HCT116 (cell line): Measurements from ENCODE around the gene CDH16. TPM values are rescaled to one million over a fixed set of nuclear protein-coding genes. Genes with fewer than 3 reads are reported as not detected.
A peak's percentile ranks its signal among the peaks of the same experiment; 100 is the strongest.

Experiments
- ATAC-seq: fragments of 200-7000 bp; cut with Tn5 transposase; 2 replicates; pipeline ENCODE4 v1.9.1; 2020; ENCODE audit warnings: mild to moderate bottlenecking, moderate library complexity
- BruUV-seq: library from RNA; stranded (reverse); fragments of 400-500 nt; replicated peaks from 2 replicates; lab custom pipeline; 2021; lab: Mats Ljungman, UMichigan
- CTCF ChIA-PET: fragments of 300-600 bp; sonication (Branson Sonifier 250); formaldehyde crosslinking; loops from one replicate; lab custom pipeline; 2021; ENCODE audit warnings: antibody characterized with exemption; lab: Charles Lee
- POLR2A ChIA-PET: fragments of 300-600, 350-600 bp; sonication (Branson Sonifier 250); formaldehyde crosslinking; loops from one replicate; lab custom pipeline; 2021; ENCODE audit warnings: antibody characterized with exemption; lab: Charles Lee
- RAD21 ChIA-PET, 2 experiments: fragments of 300-600 bp; sonication (Branson Sonifier 250); formaldehyde crosslinking; loops; one replicate each; lab custom pipeline; 2023; ENCODE audit warnings: low total read pairs in 2 of 2; ENCODE audit not compliant: uncharacterized antibody in 2 of 2, unreplicated experiment in 2 of 2, low non-redundant PET in 1 of 2; lab: Charles Lee
- DNase-seq: peaks from one replicate; pipeline ENCODE4 v3.0.0-alpha.2; 2010; ENCODE audit warnings: low read depth, low spot score
- H2AFZ ChIP-seq: fragments of 200-600 bp; shearing (Covaris generic), sonication (generic); 2 replicates; pipeline ENCODE4 v1.6.1; 2017; ENCODE audit warnings: low read depth, mixed run types, mixed read lengths, antibody characterized with exemption, low read length; ENCODE audit not compliant: poor library complexity, severe bottlenecking
- H3K27ac ChIP-seq: 2 replicates; pipeline ENCODE4 v1.5.1; 2012; ENCODE audit warnings: low read depth, low read length
- H3K27me3 ChIP-seq: fragments of 200-600 bp; sonication (generic); 2 replicates; pipeline ENCODE4 v1.6.1; 2016; ENCODE audit warnings: mixed run types, low read length, mixed read lengths; ENCODE audit not compliant: insufficient read depth
- H3K36me3 ChIP-seq, 2 experiments: fragments of 200-500 bp in 1 of 2; fragments of 200-600 bp in 1 of 2; sonication (Bioruptor generic) in 1 of 2; sonication (generic) in 1 of 2; 2 replicates each; pipeline versions ENCODE4 v1.5.1 to v1.6.1; 2014 to 2016; ENCODE audit warnings: low read length in 2 of 2, inconsistent platforms in 1 of 2, mixed read lengths in 1 of 2, mixed run types in 1 of 2; ENCODE audit not compliant: insufficient read depth in 2 of 2, control insufficient read depth in 1 of 2
- H3K4me1 ChIP-seq, 2 experiments: fragments of 200-600 bp in 1 of 2; sonication (generic) in 1 of 2; 2 replicates each; pipeline versions ENCODE4 v1.5.1 to v1.6.1; 2012 to 2017; ENCODE audit warnings: low read length in 2 of 2, inconsistent platforms in 1 of 2, mild to moderate bottlenecking in 1 of 2, mixed read lengths in 1 of 2, mixed run types in 1 of 2, moderate library complexity in 1 of 2; ENCODE audit not compliant: insufficient read depth in 2 of 2, control insufficient read depth in 1 of 2
- H3K4me2 ChIP-seq: fragments of 200-600 bp; sonication (generic); 2 replicates; pipeline ENCODE4 v1.6.1; 2017; ENCODE audit warnings: mixed run types, low read length, mixed read lengths
- H3K4me3 ChIP-seq, 2 experiments: fragments of 200-600 bp in 1 of 2; sonication (generic) in 1 of 2; replicated peaks in 1 of 2; 2 replicates each; pipeline ENCODE4 v1.5.1; 2011 to 2016; ENCODE audit warnings: low read length in 2 of 2, control low read depth in 1 of 2, low read depth in 1 of 2, mild to moderate bottlenecking in 1 of 2, mixed read lengths in 1 of 2, mixed run types in 1 of 2
- H3K79me2 ChIP-seq: fragments of 200-600 bp; sonication (generic); 2 replicates; pipeline ENCODE4 v1.6.1; 2017; ENCODE audit warnings: mild to moderate bottlenecking, mixed run types, low read length, moderate library complexity, mixed read lengths; ENCODE audit not compliant: insufficient read depth
- H3K9ac ChIP-seq: fragments of 200-600 bp; sonication (generic); 2 replicates; pipeline ENCODE4 v1.6.1; 2016; ENCODE audit warnings: low read length, mixed read lengths
- H3K9me2 ChIP-seq: fragments of 200-600 bp; sonication (generic), shearing (Covaris generic); 2 replicates; pipeline ENCODE4 v1.6.1; 2017; ENCODE audit warnings: mixed run types, mild to moderate bottlenecking, moderate library complexity; ENCODE audit not compliant: insufficient read depth
- H3K9me3 ChIP-seq, 2 experiments: fragments of 200-500 bp in 1 of 2; fragments of 200-600 bp in 1 of 2; sonication (Bioruptor generic) in 1 of 2; sonication (generic) in 1 of 2; 2 replicates each; pipeline ENCODE4 v1.6.1; 2014 to 2017; ENCODE audit warnings: low read length in 2 of 2, mixed read lengths in 2 of 2, inconsistent platforms in 1 of 2, low read depth in 1 of 2, mild to moderate bottlenecking in 1 of 2, mixed run types in 1 of 2, moderate library complexity in 1 of 2; ENCODE audit not compliant: control insufficient read depth in 1 of 2, insufficient read depth in 1 of 2
- H4K20me1 ChIP-seq: fragments of 200-600 bp; sonication (generic), shearing (Covaris generic); 2 replicates; pipeline ENCODE4 v1.6.1; 2017; ENCODE audit warnings: mixed run types, mild to moderate bottlenecking, moderate library complexity; ENCODE audit not compliant: insufficient read depth
- CBX3 ChIP-seq: IDR thresholded peaks from 2 replicates; pipeline ENCODE4 v1.6.1; 2012; ENCODE audit warnings: low read depth
- ELF1 ChIP-seq: IDR thresholded peaks from 2 replicates; pipeline ENCODE4 v1.6.1; 2012; ENCODE audit warnings: low read depth, borderline replicate concordance
- EZH2 ChIP-seq: fragments of 200-600 bp; sonication (generic); IDR thresholded peaks from 2 replicates; pipeline ENCODE4 v1.6.1; 2017; ENCODE audit warnings: antibody characterized with exemption, mixed run types
- EZH2phosphoT487 ChIP-seq: fragments of 200-600 bp; IDR thresholded peaks from 2 replicates; pipeline ENCODE4 v1.6.1; 2018; ENCODE audit warnings: antibody characterized with exemption, borderline replicate concordance
- RAD21 ChIP-seq: IDR thresholded peaks from 2 replicates; pipeline ENCODE4 v1.6.1; 2012; ENCODE audit warnings: low read depth, mild to moderate bottlenecking
- SP1 ChIP-seq: IDR thresholded peaks from 2 replicates; pipeline ENCODE4 v1.6.1; 2012; ENCODE audit warnings: low read depth
- SRF ChIP-seq: IDR thresholded peaks from 2 replicates; pipeline ENCODE4 v1.6.1; 2012; ENCODE audit warnings: low read depth
- TCF7L2 ChIP-seq: IDR thresholded peaks from 2 replicates; pipeline ENCODE4 v1.7.0; 2011; ENCODE audit warnings: borderline replicate concordance, inconsistent platforms; ENCODE audit not compliant: insufficient read depth, insufficient read length; ENCODE audit errors: extremely low read depth
- YY1 ChIP-seq: IDR thresholded peaks from 2 replicates; pipeline ENCODE4 v1.6.1; 2011; ENCODE audit warnings: low read length, low read depth, moderate library complexity, mild to moderate bottlenecking; ENCODE audit not compliant: insufficient replicate concordance; ENCODE audit errors: extremely low read depth
- ZFX ChIP-seq: fragments of 450-650 bp; IDR thresholded peaks from 2 replicates; pipeline ENCODE4 v1.6.1; 2017
- ZNF274 ChIP-seq: fragments of 200-500 bp; sonication (Bioruptor generic); IDR thresholded peaks from 2 replicates; pipeline ENCODE4 v1.6.1; 2014; ENCODE audit warnings: mild to moderate bottlenecking, low read depth, low read length, inconsistent platforms
- intact Hi-C: fragments of 100-400 bp; cut with micrococcal nuclease; formaldehyde crosslinking; loops from 2 replicates; pipeline ENCODE4 v1.10.0; 2022
- total RNA-seq: library from RNA; stranded (reverse); gene quantifications from one replicate; pipeline ENCODE4 v1.2.1, GENCODE V29; 2021; ENCODE audit not compliant: unreplicated experiment
- TF ChIP-seq, protein P1 (sequence below): IDR thresholded peaks from 2 replicates; pipeline ENCODE4 v1.6.1; 2012
- TF ChIP-seq, protein P2 (sequence below): IDR thresholded peaks from 2 replicates; pipeline ENCODE4 v1.6.1; 2012
- TF ChIP-seq, protein P3 (sequence below): IDR thresholded peaks from 2 replicates; pipeline ENCODE4 v1.6.1; 2012; ENCODE audit warnings: low read depth
- TF ChIP-seq, protein P4 (sequence below), 3 experiments: fragments of 200-600 bp in 1 of 3; sonication (generic) in 1 of 3; IDR thresholded peaks in 2 of 3; conservative IDR thresholded peaks in 1 of 3; 2 replicates each; pipeline ENCODE4 v1.5.1; 2012 to 2017; ENCODE audit warnings: low read depth in 2 of 3, low read length in 2 of 3, antibody characterized with exemption in 1 of 3, borderline replicate concordance in 1 of 3, control low read depth in 1 of 3, mild to moderate bottlenecking in 1 of 3, mixed read lengths in 1 of 3, mixed run types in 1 of 3, moderate library complexity in 1 of 3; ENCODE audit not compliant: insufficient read depth in 1 of 3

CDH16 gene
- total RNA-seq, 1 experiment from 2014 or later, result not detected

DNA sequence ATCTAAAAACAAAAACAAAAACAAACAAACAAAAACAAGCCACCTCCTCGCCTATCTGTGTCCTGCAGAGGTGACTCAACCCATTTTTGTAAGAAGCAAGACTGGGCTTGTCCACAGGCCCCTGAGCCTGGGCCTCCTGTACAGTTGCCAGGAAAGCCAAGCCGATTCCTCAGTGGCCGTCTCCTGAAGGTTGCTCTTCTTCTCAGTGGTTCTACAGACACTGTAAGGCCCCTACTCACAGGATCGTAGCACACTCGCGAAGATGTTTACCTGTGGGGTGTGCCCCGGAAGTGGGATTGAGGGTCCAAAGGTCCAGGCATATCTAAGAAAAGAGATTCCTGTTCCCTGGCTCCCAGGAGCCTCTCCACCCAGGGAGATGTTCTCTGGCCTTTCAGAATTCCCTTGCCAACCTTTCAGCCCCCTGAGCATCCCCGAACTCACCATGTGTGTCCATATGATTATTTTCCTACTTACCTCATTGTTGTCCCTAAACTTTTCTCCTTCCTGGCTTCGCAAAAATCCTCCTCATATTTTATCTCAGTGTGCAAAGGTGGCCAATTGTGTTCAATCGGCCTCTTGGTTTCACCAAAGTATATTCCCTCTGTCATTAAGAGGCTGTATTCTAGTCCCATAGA lies 34.9 kb upstream of the CDH16 start:
- peak overlapping the region; percentile 3; the same call in 1 of the 2 replicates for H3K27ac ChIP-seq
- no peak overlapping the region for H3K4me3 ChIP-seq
- CTCF ChIA-PET, result interaction anchor here (0.6 to 1.5 kb wide), 18 partner anchors 12 to 568 kb away, joined by 3 to 13 read pairs (median 4); partner anchors contain the start of genes ELMO3 and NOL3
- H3K9ac ChIP-seq, result no peak overlapping the region
- RAD21 ChIA-PET, result interaction anchor here (0.7 to 1.4 kb wide), 6 partner anchors 18 to 202 kb away, joined by 3 to 7 read pairs (median 3); no protein-coding TSS in a partner anchor
- ATAC-seq, result peak; percentile 41
- no peaks in the 10 kb centered on the region for H4K20me1 ChIP-seq
- no peaks in the 10 kb centered on the region for H3K36me3 ChIP-seq
- intact Hi-C loops, result loop anchor here (1.0 to 10.0 kb wide), 5 partner anchors 56 to 711 kb away; partner anchors contain the start of genes ACD, C16orf86, ENKD1 and FBXL8
- H3K9me2 ChIP-seq, result no peaks in the 10 kb centered on the region
- no TSS peak for BruUV-seq
- TF ChIP-seq SRF (no peak), CBX3 (no peak), SP1 (no peak), TCF7L2 (no peak), ZFX (no peak), YY1 (no peak), RAD21 (no peak), ELF1 (no peak), EZH2phosphoT487 (no peak), ZNF274 (no peak), EZH2 (no peak)
- TF ChIP-seq, protein P1, sequence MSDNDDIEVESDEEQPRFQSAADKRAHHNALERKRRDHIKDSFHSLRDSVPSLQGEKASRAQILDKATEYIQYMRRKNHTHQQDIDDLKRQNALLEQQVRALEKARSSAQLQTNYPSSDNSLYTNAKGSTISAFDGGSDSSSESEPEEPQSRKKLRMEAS, result no peak
- TF ChIP-seq, protein P2, sequence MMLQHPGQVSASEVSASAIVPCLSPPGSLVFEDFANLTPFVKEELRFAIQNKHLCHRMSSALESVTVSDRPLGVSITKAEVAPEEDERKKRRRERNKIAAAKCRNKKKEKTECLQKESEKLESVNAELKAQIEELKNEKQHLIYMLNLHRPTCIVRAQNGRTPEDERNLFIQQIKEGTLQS, result no peak
- TF ChIP-seq, protein P3, sequence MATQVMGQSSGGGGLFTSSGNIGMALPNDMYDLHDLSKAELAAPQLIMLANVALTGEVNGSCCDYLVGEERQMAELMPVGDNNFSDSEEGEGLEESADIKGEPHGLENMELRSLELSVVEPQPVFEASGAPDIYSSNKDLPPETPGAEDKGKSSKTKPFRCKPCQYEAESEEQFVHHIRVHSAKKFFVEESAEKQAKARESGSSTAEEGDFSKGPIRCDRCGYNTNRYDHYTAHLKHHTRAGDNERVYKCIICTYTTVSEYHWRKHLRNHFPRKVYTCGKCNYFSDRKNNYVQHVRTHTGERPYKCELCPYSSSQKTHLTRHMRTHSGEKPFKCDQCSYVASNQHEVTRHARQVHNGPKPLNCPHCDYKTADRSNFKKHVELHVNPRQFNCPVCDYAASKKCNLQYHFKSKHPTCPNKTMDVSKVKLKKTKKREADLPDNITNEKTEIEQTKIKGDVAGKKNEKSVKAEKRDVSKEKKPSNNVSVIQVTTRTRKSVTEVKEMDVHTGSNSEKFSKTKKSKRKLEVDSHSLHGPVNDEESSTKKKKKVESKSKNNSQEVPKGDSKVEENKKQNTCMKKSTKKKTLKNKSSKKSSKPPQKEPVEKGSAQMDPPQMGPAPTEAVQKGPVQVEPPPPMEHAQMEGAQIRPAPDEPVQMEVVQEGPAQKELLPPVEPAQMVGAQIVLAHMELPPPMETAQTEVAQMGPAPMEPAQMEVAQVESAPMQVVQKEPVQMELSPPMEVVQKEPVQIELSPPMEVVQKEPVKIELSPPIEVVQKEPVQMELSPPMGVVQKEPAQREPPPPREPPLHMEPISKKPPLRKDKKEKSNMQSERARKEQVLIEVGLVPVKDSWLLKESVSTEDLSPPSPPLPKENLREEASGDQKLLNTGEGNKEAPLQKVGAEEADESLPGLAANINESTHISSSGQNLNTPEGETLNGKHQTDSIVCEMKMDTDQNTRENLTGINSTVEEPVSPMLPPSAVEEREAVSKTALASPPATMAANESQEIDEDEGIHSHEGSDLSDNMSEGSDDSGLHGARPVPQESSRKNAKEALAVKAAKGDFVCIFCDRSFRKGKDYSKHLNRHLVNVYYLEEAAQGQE, result no peak
- TF ChIP-seq, protein P4, sequence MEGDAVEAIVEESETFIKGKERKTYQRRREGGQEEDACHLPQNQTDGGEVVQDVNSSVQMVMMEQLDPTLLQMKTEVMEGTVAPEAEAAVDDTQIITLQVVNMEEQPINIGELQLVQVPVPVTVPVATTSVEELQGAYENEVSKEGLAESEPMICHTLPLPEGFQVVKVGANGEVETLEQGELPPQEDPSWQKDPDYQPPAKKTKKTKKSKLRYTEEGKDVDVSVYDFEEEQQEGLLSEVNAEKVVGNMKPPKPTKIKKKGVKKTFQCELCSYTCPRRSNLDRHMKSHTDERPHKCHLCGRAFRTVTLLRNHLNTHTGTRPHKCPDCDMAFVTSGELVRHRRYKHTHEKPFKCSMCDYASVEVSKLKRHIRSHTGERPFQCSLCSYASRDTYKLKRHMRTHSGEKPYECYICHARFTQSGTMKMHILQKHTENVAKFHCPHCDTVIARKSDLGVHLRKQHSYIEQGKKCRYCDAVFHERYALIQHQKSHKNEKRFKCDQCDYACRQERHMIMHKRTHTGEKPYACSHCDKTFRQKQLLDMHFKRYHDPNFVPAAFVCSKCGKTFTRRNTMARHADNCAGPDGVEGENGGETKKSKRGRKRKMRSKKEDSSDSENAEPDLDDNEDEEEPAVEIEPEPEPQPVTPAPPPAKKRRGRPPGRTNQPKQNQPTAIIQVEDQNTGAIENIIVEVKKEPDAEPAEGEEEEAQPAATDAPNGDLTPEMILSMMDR (IDR thresholded peaks at IDR 0.05 in 2 of 3, conservative IDR thresholded peaks at IDR 0.05 in 1 of 3; ENCODE audit: borderline replicate concordance in 1 of 3, insufficient read depth in 1 of 3, low read depth in 2 of 3, low read length in 2 of 3), result no peak
- peak overlapping the region; percentile 50 for H3K4me2 ChIP-seq
- POLR2A ChIA-PET, result interaction anchor here (0.6 kb wide), 1 partner anchor 30 kb away, joined by 3 read pairs; no protein-coding TSS in a partner anchor
- H3K4me1 ChIP-seq, result peaks cover 11 to 12% of the 10 kb centered on the region in 2 experiments; a peak in 3 of 4 replicates
- H3K79me2 ChIP-seq, result no peaks in the 10 kb centered on the region
- H2AFZ ChIP-seq, result peak overlapping the region; percentile 77
- DNase-seq, result no peak
- no peaks in the 10 kb centered on the region for H3K27me3 ChIP-seq
- H3K9me3 ChIP-seq, result peaks cover 0 to 6% of the 10 kb centered on the region in 2 experiments; a peak in 1 of 4 replicates
